ENCODE data around the gene CLCF1.

Gene CLCF1

GRCh38 chr11:67374571-67375281 lies 1.3 kb upstream of the CLCF1 start:
- no peak for DNase-seq (ENCODE audit: low read depth)

GRCh38 chr11:67373648-67374570 lies 511 bp upstream of the CLCF1 start:
- peak; percentile 99 for DNase-seq (ENCODE audit: low read depth)

GRCh38 chr11:67372321-67372992 lies 941 bp downstream of the CLCF1 start:
- no peak for DNase-seq (ENCODE audit: low read depth)

- DNase-seq (ENCODE audit: low read depth) = no peak
Observed at GRCh38 chr11:67371911-67372320, 1.5 kb downstream of the CLCF1 start.

GRCh38 chr11:67371189-67371910 lies 2.0 kb downstream of the CLCF1 start:
- DNase-seq (ENCODE audit: low read depth) = peak; percentile 56

GRCh38 chr11:67370351-67371076 lies 2.9 kb downstream of the CLCF1 start:
- DNase-seq (ENCODE audit: low read depth) = peak; percentile 70

- no peak for DNase-seq (ENCODE audit: low read depth)
Observed at GRCh38 chr11:67369801-67370284, 3.6 kb downstream of the CLCF1 start.

- no peak for DNase-seq (ENCODE audit: low read depth)
Observed at GRCh38 chr11:67369275-67369674, 4.1 kb downstream of the CLCF1 start.

GRCh38 chr11:67368621-67369020 lies 4.8 kb downstream of the CLCF1 start:
- DNase-seq (ENCODE audit: low read depth) = no peak

- no peak for DNase-seq (ENCODE audit: low read depth)
Observed at GRCh38 chr11:67367761-67368227, 5.6 kb downstream of the CLCF1 start.

- peak; percentile 43 for DNase-seq (ENCODE audit: low read depth)
Observed at GRCh38 chr11:67366961-67367760, 6.2 kb downstream of the CLCF1 start.

GRCh38 chr11:67366546-67366945 lies 6.9 kb downstream of the CLCF1 start:
- no peak for DNase-seq (ENCODE audit: low read depth)

GRCh38 chr11:67365736-67366444 lies 7.5 kb downstream of the CLCF1 start:
- DNase-seq (ENCODE audit: low read depth) = no peak

- DNase-seq (ENCODE audit: low read depth) = no peak
Observed at GRCh38 chr11:67364783-67365722, 8.3 kb downstream of the CLCF1 start.

- DNase-seq (ENCODE audit: low read depth) = no peak
Observed at GRCh38 chr11:67364169-67364568, 9.2 kb downstream of the CLCF1 start.

GRCh38 chr11:67357831-67358670 lies 15.3 kb downstream of the CLCF1 start:
- DNase-seq (ENCODE audit: low read depth) = no peak

- peak; percentile 64 for DNase-seq (ENCODE audit: low read depth)
Observed at GRCh38 chr11:67356864-67357561, 16.4 kb downstream of the CLCF1 start.

Measured in fibroblast of gingiva (primary cell).